HEK293T (cell line): ENCODE measurements around the gene ANKS1B.

Source experiments
- LEF1 ChIP-seq: fragments of 450-650 bp; IDR thresholded peaks from 2 replicates; pipeline ENCODE4 v1.6.1; 2017; ENCODE audit warnings: mild to moderate bottlenecking, borderline replicate concordance
- NFRKB ChIP-seq: fragments of 450-650 bp; IDR thresholded peaks from 2 replicates; pipeline ENCODE4 v1.6.1; 2016; ENCODE audit warnings: mild to moderate bottlenecking, moderate library complexity

GRCh38 chr12:99019798-99020197 is 964.9 kb downstream of the ANKS1B start:
- TF ChIP-seq LEF1, result no peak
- no peak for TF ChIP-seq NFRKB
